ENCODE data around the gene SNAPC4.
A peak's percentile ranks its signal among the peaks of the same experiment; 100 is the strongest.

Gene SNAPC4

GRCh38 chr9:136392538-136393449, 7.2 kb downstream of the SNAPC4 start:
- no peak for DNase-seq

- DNase-seq, result no peak
Observed at GRCh38 chr9:136391737-136392537, 8.0 kb downstream of the SNAPC4 start.

- no peak for DNase-seq
Observed at GRCh38 chr9:136389396-136389795, 10.6 kb downstream of the SNAPC4 start.

- DNase-seq, result no peak
Observed at GRCh38 chr9:136387217-136387616, 12.8 kb downstream of the SNAPC4 start.

- no peak for DNase-seq
Observed at GRCh38 chr9:136386018-136386417, 14.0 kb downstream of the SNAPC4 start.

GRCh38 chr9:136385015-136385414, 15.0 kb downstream of the SNAPC4 start:
- no peak for DNase-seq

GRCh38 chr9:136383436-136383835, 16.5 kb downstream of the SNAPC4 start:
- DNase-seq, result no peak

GRCh38 chr9:136381966-136382513, 17.9 kb downstream of the SNAPC4 start:
- no peak for DNase-seq

GRCh38 chr9:136381311-136381710, 18.7 kb downstream of the SNAPC4 start:
- DNase-seq, result no peak

GRCh38 chr9:136380381-136380780, 19.6 kb downstream of the SNAPC4 start:
- DNase-seq, result no peak

GRCh38 chr9:136379891-136380290, 20.1 kb downstream of the SNAPC4 start:
- DNase-seq, result no peak

- DNase-seq, result no peak
Observed at GRCh38 chr9:136379401-136379800, 20.6 kb downstream of the SNAPC4 start.

GRCh38 chr9:136379003-136379287, 21.0 kb downstream of the SNAPC4 start:
- DNase-seq, result no peak

GRCh38 chr9:136378170-136379002, 21.6 kb downstream of the SNAPC4 start:
- DNase-seq, result no peak

GRCh38 chr9:136377341-136378169, 22.4 kb downstream of the SNAPC4 start:
- no peak for DNase-seq

- DNase-seq, result no peak
Observed at GRCh38 chr9:136376457-136376856, 23.5 kb downstream of the SNAPC4 start.

- no peak for DNase-seq
Observed at GRCh38 chr9:136375096-136375495, 24.9 kb downstream of the SNAPC4 start.

GRCh38 chr9:136374183-136374575, 25.8 kb downstream of the SNAPC4 start:
- DNase-seq, result no peak

- peak; percentile 74 for DNase-seq
Observed at GRCh38 chr9:136373300-136374182, 26.4 kb downstream of the SNAPC4 start, which contains the start of gene CARD9. CARD9 (minus strand) TSS chr9:136373669; CDS start chr9:136372078, 1,591 bp downstream.

- DNase-seq, result peak; percentile 66
Observed at GRCh38 chr9:136372561-136373299, 27.2 kb downstream of the SNAPC4 start.

Data from NCI-H69 (cell line).